ENCODE measurements around the gene CD58.
"Not testable (repeated sequence)": the region's sequence is repeated elsewhere in the genome, so short reads cannot be mapped to it uniquely, and the experiment has no call there.

CD58 gene

GRCh38 chr1:116591951-116592605, 21.3 kb upstream of the CD58 start:
- DNase-seq: not testable (repeated sequence)

GRCh38 chr1:116591006-116591950, 20.5 kb upstream of the CD58 start:
- DNase-seq: not testable (repeated sequence)

- DNase-seq: not testable (repeated sequence)
Measured at GRCh38 chr1:116590359-116591005, 19.7 kb upstream of the CD58 start.

GRCh38 chr1:116589101-116589735, 18.4 kb upstream of the CD58 start:
- DNase-seq: not testable (repeated sequence)

GRCh38 chr1:116587501-116588227, 16.8 kb upstream of the CD58 start:
- no peak for DNase-seq

GRCh38 chr1:116586741-116587143, 15.9 kb upstream of the CD58 start:
- DNase-seq: no peak

- no peak for DNase-seq
Measured at GRCh38 chr1:116585886-116586285, 15.1 kb upstream of the CD58 start.

GRCh38 chr1:116581323-116581885, 10.6 kb upstream of the CD58 start:
- DNase-seq: no peak

GRCh38 chr1:116580446-116581322, 9.9 kb upstream of the CD58 start:
- no peak for DNase-seq

GRCh38 chr1:116579259-116579875, 8.5 kb upstream of the CD58 start:
- DNase-seq: no peak

GRCh38 chr1:116578581-116578980, 7.8 kb upstream of the CD58 start:
- DNase-seq: no peak

GRCh38 chr1:116577759-116578314, 7.0 kb upstream of the CD58 start:
- no peak for DNase-seq

GRCh38 chr1:116574581-116575291, 3.9 kb upstream of the CD58 start:
- DNase-seq: peak; percentile 5 to 23

- no peak for DNase-seq
Measured at GRCh38 chr1:116573431-116574095, 2.7 kb upstream of the CD58 start.

- DNase-seq: no peak
Measured at GRCh38 chr1:116572771-116573430, 2.1 kb upstream of the CD58 start.

- DNase-seq: no peak
Measured at GRCh38 chr1:116572099-116572498, 1.3 kb upstream of the CD58 start.

GRCh38 chr1:116571215-116571919, 541 bp upstream of the CD58 start:
- DNase-seq: no peak
